A549 treated with CpdA at 1 μM for 4 hours (cell line): ENCODE measurements around the gene OBSL1. TPM values are rescaled to one million over a fixed set of nuclear protein-coding genes. Genes with fewer than 3 reads are reported as not detected.

Source experiments
- total RNA-seq: library from RNA; stranded (reverse); fragments of 200-300 nt; extraction: Qiagen RNA extraction; gene quantifications from 5 replicates; pipeline ENCODE4 v1.2.3, GENCODE V29; 2022; ENCODE audit warnings: low read depth

Gene OBSL1
- total RNA-seq = 19.6 to 26.1 TPM (median 22.5 TPM) in 5 replicates

DNA sequence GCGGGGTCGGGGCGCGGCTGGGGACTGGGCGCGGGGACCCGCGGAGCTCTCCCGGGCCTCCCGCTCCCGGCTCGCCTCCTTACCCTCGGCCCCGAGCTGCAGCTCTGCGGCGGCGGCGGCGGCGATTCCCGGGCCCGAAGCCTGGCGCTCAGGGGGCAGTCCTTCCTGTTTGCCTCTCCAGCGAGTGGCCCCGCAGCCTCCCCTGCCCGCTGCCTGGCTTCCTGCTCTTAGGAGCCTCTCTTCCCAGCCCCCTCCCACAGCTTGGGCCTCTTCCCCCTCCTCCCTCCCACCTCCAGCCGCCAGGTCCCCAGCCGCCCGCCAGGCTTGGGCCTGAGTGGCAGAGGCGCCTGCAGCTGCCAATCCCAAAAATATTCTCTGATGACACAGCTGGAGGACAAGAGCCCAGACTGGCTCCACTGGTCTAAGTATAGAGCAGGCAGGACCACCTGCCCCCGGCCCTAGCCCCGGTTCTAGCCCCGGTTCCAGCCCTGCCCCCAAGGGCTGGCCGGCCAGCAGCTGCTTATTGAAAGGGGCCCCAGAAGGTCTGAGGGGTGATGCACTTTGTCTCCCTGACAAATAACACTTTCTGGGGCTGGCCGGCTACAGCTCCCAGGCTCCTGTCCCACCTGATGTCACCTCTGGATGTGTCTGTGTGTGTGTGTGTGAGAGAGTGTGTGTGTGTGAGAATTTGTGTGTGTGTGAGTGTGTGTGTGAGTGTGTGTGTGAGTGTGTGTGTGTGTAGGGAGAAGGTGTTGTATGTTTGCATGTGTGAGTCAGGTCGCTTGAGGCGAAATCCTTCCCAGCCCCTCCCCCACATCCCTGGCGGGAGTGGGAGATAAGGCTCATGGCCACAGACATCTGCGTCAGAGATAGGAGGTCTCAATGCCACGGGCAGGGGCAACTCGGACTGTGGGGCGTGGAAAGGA, at the start of gene OBSL1:
Gene OBSL1, minus strand, starts transcription at position 229 of the 926 bp plus-strand sequence. CDS start 307 bp downstream, outside the sequence.

DNA sequence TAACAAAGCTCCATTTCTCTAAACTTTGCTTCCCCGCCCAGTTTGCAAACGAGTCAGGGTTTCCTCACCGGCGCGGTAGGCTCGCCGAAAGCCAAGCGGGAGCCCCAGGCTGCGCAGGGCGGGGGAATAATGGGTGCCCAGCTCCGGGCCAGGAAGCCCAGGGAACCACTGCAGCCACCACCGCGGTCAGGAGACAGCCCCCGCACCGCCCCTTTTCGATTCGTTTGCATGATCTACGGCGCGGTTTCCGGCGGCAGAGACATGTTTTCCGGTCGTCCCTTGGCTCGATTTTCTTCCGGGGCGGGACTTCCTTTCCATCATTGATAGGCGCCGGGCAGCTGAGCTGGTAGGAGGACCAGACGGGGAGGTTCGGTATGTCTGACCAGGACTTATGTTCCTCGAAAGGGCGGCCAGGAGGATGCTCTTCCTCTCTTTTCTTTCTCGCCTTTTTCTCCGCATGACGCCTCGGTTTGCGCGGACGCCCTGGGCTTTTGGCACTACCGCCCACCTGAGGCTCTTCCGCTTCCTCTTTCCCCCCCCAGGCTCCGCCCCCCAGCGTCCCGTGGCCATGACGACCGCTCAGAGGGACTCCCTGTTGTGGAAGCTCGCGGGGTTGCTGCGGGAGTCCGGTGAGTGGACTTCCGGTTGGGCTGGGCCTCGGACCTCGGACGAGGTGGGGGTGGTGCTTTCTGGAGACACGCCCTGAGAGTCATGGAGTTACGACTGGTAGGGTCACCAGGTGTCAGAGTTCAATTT, 26.4 kb upstream of the OBSL1 start, which contains the start of gene STK11IP:
Gene STK11IP, plus strand, starts transcription at position 306 of the 756 bp plus-strand sequence. Its CDS starts 263 bp downstream, at position 569.

DNA sequence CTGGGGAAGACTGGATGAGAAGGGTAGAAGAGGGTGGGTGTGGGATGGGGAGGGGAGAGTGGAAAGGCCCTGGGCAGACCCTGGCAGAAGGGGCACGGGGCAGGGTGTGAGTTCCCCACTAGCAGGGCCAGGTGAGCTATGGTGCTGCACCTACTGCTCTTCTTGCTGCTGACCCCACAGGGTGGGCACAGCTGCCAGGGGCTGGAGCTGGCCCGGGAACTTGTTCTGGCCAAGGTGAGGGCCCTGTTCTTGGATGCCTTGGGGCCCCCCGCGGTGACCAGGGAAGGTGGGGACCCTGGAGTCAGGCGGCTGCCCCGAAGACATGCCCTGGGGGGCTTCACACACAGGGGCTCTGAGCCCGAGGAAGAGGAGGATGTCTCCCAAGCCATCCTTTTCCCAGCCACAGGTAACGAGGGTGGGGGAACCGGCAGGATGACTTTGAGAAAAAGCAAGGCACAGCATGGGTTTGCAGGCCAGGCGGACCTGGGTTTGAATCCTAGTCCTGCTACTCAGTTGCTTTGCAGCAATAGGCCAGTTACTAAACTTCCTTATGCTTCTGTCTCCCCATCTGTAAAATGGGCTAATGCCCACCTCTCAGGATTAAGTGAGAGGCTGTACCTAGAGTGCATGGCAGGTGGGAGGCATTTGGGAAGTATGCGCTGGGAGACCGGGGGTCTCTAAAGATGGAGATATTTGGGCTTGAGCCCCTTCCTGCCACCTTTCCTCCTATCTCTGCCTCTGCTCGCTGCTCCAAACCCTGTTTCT, 1.1 kb upstream of the OBSL1 start, which contains the start of gene INHA:
Gene INHA, plus strand, starts transcription at position 74 of the 765 bp plus-strand sequence. Its CDS starts 65 bp downstream, at position 139.

DNA sequence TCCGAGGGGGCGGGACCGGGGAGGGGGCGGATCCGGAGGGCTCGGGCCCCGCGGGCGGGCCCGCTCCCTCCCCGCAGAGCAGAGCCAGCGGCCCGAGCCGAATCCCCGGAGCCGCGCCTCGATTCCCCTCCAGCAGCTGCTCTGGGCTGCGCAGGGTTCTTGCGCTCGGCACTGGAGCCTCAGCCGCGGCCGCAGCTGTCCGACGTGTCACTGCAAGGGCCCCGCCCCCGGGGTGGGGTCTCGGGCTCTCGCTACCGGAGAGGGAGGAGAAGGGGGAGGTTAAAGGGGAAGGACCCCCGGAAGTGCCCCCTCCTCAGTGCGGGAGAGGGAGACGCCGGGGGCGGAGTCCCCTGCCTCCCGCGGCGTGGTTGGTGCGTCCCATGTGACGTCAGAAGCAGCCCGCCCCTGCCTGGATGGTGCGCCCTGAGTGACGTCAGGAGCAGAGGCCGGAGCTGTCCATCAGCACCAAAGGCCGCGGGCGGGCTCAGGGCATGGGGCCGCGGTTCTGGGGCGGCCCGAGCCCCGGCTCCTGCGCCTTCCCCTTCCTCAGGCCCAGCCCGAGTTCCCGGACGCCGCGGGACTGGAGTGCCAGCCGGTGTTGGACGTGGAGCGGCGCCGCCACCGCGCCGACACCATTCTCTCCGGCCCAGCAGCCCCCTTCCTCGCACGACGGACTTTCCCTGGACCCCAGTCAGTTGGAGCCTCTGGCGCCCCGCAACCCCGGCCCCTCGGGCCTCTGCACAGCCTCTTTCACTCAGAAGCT, 27.6 kb downstream of the OBSL1 start, which contains the start of the genes CHPF and TMEM198:
Gene CHPF, minus strand, starts transcription at position 214 of the 763 bp plus-strand sequence. CDS start 271 bp downstream, outside the sequence.
Gene TMEM198, plus strand, starts transcription at position 433 of the 763 bp plus-strand sequence. CDS start 700 bp downstream, outside the sequence.

DNA sequence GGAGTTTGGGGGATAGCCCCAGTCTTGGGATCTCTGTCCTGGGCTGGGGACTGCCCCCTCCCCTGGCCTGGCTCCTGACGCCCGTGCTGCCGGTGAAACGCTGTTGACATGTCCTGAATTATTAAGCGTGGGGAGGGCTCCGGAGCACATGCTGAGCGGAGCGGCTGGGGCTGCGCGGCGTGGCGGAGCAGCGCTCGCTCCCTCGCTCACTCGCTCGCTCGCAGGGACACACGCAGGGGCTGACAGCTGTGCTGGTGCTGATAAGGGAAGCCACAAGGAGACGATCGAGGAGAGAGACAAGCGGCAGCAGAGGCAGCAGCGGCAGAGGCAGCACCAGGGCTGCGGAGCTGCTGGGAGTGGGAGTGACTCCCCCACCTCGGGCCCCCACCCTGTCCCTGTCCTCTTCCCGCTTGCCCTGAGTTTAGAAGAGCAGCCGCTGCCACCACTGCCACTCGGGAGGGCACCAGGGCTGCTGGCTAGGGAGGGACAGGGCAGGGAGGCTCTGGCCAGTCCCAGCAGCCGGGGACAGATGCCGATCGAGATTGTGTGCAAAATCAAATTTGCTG, 57.1 kb downstream of the OBSL1 start, which contains the start of gene ASIC4:
Gene ASIC4, plus strand, starts transcription at position 287 of the 566 bp plus-strand sequence. Its CDS starts 243 bp downstream, at position 530.

Other genes with a start within 250 kb of the OBSL1 start
- gene RESP18, start 238.8 kb downstream of the OBSL1 start, total RNA-seq = not detected in 5 replicates
- gene DNPEP, start 183.6 kb downstream of the OBSL1 start, total RNA-seq = 52.1 to 66.4 TPM (median 56.1 TPM) in 5 replicates
- 0.05 to 0.17 TPM in 2 of 5 replicates, not detected in the others for gene DES, start 153.2 kb downstream of the OBSL1 start, total RNA-seq
- 5.0 to 7.9 TPM (median 6.9 TPM) in 5 replicates for gene SPEG, start 136.7 kb downstream of the OBSL1 start, total RNA-seq
- 35.2 to 40.5 TPM (median 38.8 TPM) in 5 replicates for gene GMPPA, start 72.6 kb downstream of the OBSL1 start, total RNA-seq
- 0.06 to 0.09 TPM (median 0.08 TPM) in 3 of 5 replicates, not detected in the others for gene ASIC4, start 57.1 kb downstream of the OBSL1 start, total RNA-seq
- 20.4 to 33.3 TPM (median 31.1 TPM) in 5 replicates for gene CHPF, start 27.7 kb downstream of the OBSL1 start, total RNA-seq
- gene TMEM198, start 27.5 kb downstream of the OBSL1 start, total RNA-seq = 0.33 to 1.5 TPM (median 1.2 TPM) in 5 replicates
- gene INHA, start 771 bp upstream of the OBSL1 start, total RNA-seq = 0.20 to 0.63 TPM (median 0.43 TPM) in 5 replicates
- gene STK11IP, start 26.3 kb upstream of the OBSL1 start, total RNA-seq = 16.2 to 19.2 TPM (median 17.7 TPM) in 5 replicates
- gene SLC4A3, start 56.1 kb upstream of the OBSL1 start, total RNA-seq = 2.4 to 4.0 TPM (median 2.9 TPM) in 5 replicates